GM12878 (cell line): ENCODE measurements around the gene COX6B1.

Experiments
- CEBPB ChIP-seq, 2 experiments: fragments of 150-350 bp in 1 of 2; IDR thresholded peaks; 2 replicates each; pipeline ENCODE4 v1.6.1; 2012 to 2014; ENCODE audit warnings: low read depth in 2 of 2, low read length in 2 of 2, borderline replicate concordance in 1 of 2, inconsistent platforms in 1 of 2
- CREB1 ChIP-seq: IDR thresholded peaks from 2 replicates; pipeline ENCODE4 v1.6.1; 2012; ENCODE audit warnings: low read depth, mild to moderate bottlenecking, inconsistent platforms
- EED ChIP-seq: sonication (generic); IDR thresholded peaks from 2 replicates; pipeline ENCODE4 v1.6.1; 2016; ENCODE audit warnings: antibody characterized with exemption, low read depth
- FOXM1 ChIP-seq: IDR thresholded peaks from 2 replicates; pipeline ENCODE4 v1.6.1; 2012; ENCODE audit warnings: low read depth, mild to moderate bottlenecking, inconsistent platforms, low read length, moderate library complexity
- POLR2A ChIP-seq: IDR thresholded peaks from 2 replicates; pipeline ENCODE4 v1.6.1; 2011; ENCODE audit warnings: low read depth, mild to moderate bottlenecking, low read length
- POLR2AphosphoS5 ChIP-seq: IDR thresholded peaks from 2 replicates; pipeline ENCODE4 v1.6.1; 2011; ENCODE audit warnings: mild to moderate bottlenecking, low read length, inconsistent platforms
- RFX5 ChIP-seq: IDR thresholded peaks from 2 replicates; pipeline ENCODE4 v1.6.1; 2011; ENCODE audit warnings: low read depth, low read length, improper control_type of control experiment
- SP1 ChIP-seq: IDR thresholded peaks from one replicate; pipeline ENCODE4 v1.6.1; 2011; ENCODE audit warnings: low read depth, low read length
- TF ChIP-seq, protein P1 (sequence below): fragments of 450-650 bp; IDR thresholded peaks from 2 replicates; pipeline ENCODE4 v1.6.1; 2017; ENCODE audit warnings: mild to moderate bottlenecking
- TF ChIP-seq, protein P2 (sequence below), 3 experiments: IDR thresholded peaks in 2 of 3; conservative IDR thresholded peaks in 1 of 3; 2 replicates each; pipeline ENCODE4 v1.5.1; 2011; ENCODE audit warnings: low read depth in 3 of 3, low read length in 3 of 3, mild to moderate bottlenecking in 3 of 3, control low read depth in 2 of 3, moderate library complexity in 2 of 3, inconsistent platforms in 1 of 3, mixed read lengths in 1 of 3; ENCODE audit not compliant: control insufficient read depth in 2 of 3, insufficient read depth in 1 of 3; ENCODE audit errors: extremely low read depth in 1 of 3
- TF ChIP-seq, protein P3 (sequence below): IDR thresholded peaks from 2 replicates; pipeline ENCODE4 v1.6.1; 2011; ENCODE audit warnings: mild to moderate bottlenecking, low read depth, low read length, moderate library complexity; ENCODE audit not compliant: insufficient replicate concordance

DNA sequence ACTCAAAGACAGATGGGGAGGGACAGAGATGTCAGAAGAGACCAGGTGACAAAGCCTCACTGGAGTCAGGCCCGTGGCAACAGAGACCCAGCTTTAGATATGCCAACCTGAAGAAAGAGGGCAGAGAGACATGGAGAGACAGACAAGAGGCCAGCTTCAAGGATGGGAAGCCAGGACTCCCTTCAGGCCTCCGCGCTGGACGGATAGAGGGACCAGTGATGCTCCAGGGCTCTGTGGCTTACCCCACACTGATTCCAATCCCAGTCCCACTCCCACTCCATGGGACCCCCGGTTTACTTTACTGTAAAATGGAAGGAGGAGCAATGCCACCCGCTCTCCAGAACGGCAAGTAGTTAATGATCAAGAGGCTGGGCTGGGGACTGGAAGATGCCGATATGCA, 8.3 kb upstream of the COX6B1 start:
- TF ChIP-seq, protein P1, sequence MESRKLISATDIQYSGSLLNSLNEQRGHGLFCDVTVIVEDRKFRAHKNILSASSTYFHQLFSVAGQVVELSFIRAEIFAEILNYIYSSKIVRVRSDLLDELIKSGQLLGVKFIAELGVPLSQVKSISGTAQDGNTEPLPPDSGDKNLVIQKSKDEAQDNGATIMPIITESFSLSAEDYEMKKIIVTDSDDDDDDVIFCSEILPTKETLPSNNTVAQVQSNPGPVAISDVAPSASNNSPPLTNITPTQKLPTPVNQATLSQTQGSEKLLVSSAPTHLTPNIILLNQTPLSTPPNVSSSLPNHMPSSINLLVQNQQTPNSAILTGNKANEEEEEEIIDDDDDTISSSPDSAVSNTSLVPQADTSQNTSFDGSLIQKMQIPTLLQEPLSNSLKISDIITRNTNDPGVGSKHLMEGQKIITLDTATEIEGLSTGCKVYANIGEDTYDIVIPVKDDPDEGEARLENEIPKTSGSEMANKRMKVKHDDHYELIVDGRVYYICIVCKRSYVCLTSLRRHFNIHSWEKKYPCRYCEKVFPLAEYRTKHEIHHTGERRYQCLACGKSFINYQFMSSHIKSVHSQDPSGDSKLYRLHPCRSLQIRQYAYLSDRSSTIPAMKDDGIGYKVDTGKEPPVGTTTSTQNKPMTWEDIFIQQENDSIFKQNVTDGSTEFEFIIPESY = no peak
- TF ChIP-seq FOXM1 (no peak), EED (no peak), SP1 (no peak), POLR2AphosphoS5 (no peak), CEBPB (IDR thresholded peaks at IDR 0.05; ENCODE audit: borderline replicate concordance in 1 of 2, low read depth in 2 of 2, low read length in 2 of 2) (no peak), POLR2A (no peak), CREB1 (no peak), RFX5 (no peak)
- TF ChIP-seq, protein P2, sequence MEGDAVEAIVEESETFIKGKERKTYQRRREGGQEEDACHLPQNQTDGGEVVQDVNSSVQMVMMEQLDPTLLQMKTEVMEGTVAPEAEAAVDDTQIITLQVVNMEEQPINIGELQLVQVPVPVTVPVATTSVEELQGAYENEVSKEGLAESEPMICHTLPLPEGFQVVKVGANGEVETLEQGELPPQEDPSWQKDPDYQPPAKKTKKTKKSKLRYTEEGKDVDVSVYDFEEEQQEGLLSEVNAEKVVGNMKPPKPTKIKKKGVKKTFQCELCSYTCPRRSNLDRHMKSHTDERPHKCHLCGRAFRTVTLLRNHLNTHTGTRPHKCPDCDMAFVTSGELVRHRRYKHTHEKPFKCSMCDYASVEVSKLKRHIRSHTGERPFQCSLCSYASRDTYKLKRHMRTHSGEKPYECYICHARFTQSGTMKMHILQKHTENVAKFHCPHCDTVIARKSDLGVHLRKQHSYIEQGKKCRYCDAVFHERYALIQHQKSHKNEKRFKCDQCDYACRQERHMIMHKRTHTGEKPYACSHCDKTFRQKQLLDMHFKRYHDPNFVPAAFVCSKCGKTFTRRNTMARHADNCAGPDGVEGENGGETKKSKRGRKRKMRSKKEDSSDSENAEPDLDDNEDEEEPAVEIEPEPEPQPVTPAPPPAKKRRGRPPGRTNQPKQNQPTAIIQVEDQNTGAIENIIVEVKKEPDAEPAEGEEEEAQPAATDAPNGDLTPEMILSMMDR (IDR thresholded peaks at IDR 0.05 in 2 of 3, conservative IDR thresholded peaks at IDR 0.05 in 1 of 3; ENCODE audit: control insufficient read depth in 2 of 3, extremely low read depth in 1 of 3, insufficient read depth in 1 of 3, low read depth in 3 of 3, low read length in 3 of 3) = no peak
- TF ChIP-seq, protein P3, sequence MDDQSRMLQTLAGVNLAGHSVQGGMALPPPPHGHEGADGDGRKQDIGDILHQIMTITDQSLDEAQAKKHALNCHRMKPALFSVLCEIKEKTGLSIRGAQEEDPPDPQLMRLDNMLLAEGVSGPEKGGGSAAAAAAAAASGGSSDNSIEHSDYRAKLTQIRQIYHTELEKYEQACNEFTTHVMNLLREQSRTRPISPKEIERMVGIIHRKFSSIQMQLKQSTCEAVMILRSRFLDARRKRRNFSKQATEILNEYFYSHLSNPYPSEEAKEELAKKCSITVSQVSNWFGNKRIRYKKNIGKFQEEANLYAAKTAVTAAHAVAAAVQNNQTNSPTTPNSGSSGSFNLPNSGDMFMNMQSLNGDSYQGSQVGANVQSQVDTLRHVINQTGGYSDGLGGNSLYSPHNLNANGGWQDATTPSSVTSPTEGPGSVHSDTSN = no peak
